GM19372 (cell line): ENCODE data around the gene XIRP2.

Experiments used
- ATAC-seq: cut with Tn5 transposase; IDR thresholded peaks from one replicate; pipeline ENCODE4 v1.9.1; 2021; ENCODE audit warnings: mild to moderate bottlenecking, low read depth, moderate library complexity; ENCODE audit not compliant: unreplicated experiment

XIRP2 gene

GRCh38 chr2:167187049-167187727 lies 298.9 kb downstream of the XIRP2 start:
- no peak for ATAC-seq

- ATAC-seq, result no peak
These were observed 300.0 kb downstream of the XIRP2 start for GRCh38 chr2:167187978-167188967.

DNA sequence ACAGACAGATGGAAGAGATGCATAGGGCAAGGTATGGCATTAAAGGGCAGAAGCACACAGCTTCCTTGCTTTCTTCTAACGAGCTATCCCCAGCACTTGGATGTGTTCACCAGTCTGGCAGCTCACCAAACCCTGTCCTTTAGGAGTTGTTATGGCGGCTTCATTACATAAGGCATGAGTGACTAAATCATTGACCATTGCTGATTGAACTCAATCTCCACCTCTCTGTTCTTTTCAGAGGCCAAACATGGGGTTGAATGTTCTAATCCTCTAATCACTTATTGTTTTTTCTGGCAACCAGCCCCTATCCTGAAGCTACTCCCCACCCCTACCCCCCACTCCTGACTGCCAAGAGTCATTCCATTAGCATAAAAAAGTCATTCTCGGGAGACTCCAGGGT lies 301.8 kb downstream of the XIRP2 start:
- ATAC-seq, result no peak

- ATAC-seq, result no peak
These were observed 303.3 kb downstream of the XIRP2 start for GRCh38 chr2:167191588-167191987.

DNA sequence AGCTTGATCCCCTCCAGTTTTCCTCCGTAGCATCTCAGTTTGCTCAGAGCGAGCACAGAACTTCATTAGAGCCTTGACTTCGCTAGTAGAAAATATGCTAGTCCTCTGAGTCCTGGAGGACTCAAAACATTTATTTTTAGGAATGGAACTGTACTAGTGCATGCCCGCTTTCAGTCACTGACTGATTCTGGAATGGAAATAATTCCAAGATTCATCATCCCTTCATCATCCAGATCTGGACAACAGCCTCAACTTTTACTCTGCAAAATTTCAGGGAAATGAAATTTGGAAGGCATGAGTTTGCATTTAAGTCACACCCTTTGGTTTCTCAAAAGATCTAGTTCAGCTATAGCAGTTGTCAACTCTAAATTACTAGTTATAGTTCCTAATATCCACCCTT lies 304.6 kb downstream of the XIRP2 start:
- ATAC-seq, result no peak

GRCh38 chr2:167196461-167197252 lies 308.4 kb downstream of the XIRP2 start:
- no peak for ATAC-seq

DNA sequence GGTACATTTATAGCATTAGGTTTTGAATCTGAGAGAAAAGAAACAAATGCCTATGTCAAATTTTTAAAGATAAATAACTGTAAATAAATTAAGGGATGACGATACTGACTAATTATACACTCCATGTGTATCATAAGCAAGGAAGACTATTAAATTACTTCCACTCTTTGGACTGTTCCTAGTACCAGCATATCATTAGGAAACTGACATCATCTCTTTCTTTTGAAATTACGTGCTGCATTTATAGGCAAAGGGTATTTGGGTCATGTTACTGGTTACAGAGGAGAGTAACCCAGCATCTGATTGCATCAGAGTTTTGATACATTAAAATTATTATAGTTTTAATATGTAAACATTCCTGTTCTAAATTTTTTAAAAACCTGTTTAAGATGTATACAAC lies 309.7 kb downstream of the XIRP2 start:
- no peak for ATAC-seq

DNA sequence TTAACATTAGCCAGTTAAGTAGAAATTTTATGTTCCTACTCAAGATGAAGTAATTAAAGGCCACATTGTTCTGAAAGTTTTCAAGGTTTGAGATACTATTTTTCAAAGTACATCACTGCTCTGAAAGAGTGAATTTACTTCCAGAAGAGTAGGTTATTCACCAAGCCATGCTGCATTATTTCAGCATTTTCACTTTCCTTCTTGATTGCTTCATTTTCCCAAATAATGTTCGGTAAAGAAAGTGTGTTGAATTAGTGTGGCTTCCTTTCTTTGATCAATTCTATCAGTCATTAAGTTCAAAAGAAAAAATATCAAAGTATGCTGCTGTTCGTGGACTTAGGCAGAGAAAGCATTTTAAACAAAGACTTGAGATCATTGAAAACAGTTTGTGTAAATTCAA lies 310.3 kb downstream of the XIRP2 start:
- no peak for ATAC-seq

DNA sequence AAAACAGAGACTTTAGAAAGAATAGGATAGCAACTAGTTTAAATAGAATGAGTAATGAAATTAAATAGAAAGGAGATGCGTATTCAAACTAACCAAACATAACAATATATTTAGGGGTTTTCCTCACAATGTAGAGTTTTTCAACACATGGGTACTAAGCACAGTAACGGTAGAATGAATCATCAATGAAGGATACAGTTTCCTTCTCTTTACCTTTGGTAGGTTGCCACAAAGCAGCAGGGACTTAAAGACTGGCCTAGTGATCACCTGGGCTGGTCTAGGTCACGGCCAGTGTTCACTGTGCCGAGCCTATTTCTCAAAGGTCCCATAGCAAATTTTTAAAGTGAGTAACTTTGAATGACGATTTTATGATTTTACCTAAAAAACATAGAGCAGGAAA lies 311.7 kb downstream of the XIRP2 start:
- no peak for ATAC-seq

- no peak for ATAC-seq
These were observed 321.5 kb downstream of the XIRP2 start for GRCh38 chr2:167209784-167210183.

DNA sequence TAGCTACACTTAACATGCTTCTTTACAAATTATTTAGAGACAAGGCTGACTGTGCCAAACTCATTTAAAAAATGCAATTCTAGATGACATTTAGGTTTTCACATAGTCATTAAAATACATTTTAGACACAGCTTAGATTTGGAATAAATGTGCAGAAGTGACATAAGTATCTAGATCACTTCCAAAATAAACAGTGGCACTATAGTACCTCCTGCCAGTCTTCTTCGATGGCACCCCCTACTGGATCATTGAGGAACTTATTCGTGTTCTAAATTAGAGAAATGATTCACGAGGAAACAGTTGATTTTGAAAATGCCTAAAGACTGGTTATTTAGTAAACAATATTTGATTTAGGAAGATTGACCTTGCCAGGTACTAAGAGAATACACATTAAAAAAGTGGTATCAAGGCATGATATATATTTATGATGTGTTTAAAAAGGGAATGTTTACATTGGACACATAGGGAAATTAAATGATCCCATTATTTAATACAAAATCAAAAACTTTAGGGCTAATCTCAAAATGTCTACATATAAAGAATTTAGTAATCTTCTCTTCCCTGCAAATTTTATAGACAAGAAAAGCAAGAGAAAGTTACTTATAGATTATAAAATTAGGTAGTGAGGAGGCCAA lies 323.9 kb downstream of the XIRP2 start:
- peak; percentile 76 for ATAC-seq

DNA sequence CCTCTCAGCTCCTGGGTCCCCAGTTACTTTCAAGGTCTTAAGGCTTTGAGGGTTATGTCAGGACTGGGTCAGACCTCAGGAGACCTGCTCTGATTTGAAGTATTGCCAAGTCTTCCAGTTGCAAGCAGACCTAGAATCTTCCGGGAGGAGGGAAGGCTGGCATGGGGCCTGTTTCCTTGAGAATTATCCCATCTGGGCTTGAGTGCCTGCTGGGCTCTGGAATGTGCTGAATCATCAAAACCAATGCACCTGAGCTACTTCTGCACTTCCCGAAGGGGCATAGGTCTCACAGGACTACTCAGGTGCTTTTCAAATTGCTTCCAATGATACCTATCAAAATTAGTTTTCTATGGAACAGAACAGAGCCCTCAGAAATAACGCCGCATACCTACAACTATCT lies 327.3 kb downstream of the XIRP2 start:
- ATAC-seq, result no peak

DNA sequence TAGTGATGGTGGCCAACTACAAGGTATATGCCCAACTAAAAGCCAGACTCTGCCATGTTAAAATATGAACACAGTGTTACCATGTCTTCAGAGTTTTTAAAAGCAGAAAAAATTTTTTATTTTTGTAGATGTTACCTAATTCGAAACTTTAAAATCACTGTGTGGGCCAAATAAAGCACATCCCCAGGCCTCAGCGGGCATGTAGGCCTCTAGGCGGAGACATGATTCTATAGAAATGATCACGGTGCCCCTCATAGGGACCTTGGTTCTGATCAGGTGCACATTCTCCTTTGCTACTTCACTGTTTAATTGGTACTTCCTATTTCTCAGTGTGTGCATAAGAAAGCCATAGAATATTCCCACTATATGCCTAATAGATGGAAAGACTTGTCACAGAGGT lies 349.2 kb downstream of the XIRP2 start:
- no peak for ATAC-seq

- no peak for ATAC-seq
These were observed 352.4 kb downstream of the XIRP2 start for GRCh38 chr2:167240671-167241070.

DNA sequence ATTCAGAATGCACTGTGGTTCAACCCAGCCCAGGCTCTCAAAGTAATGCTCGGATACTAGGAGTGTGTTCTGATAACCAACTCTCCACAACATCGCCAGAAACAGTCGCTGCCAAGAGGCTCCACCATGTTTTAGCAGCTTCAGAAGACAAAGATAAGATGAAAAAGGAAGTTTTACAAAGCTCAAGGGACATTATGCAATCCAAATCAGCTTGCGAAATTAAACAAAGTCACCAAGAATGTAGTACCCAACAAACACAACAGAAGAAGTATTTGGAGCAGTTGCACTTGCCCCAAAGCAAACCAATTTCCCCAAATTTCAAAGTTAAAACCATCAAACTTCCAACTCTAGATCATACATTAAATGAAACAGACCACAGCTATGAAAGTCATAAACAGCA lies 360.9 kb downstream of the XIRP2 start:
- no peak for ATAC-seq

- ATAC-seq, result no peak
These were observed 364.7 kb downstream of the XIRP2 start for GRCh38 chr2:167253025-167253424.

DNA sequence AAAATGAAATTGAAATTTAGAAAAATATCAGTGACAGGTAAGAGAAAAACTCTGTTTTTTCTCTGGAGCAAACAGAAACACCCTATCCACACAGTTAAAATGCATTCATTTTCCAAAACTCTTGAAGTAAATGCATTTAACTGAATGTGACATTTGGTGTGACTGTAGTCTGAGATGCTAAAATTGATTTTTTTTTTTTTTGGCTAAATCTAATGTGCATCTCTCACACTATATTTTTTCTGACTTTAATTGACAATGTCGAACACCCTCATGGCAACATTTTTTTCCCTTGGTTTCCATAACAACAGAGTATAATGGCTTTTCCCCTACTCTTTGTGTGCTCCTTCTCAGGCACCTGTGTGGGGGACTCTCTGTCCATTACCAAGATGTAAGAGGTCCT lies 366.4 kb downstream of the XIRP2 start:
- no peak for ATAC-seq

DNA sequence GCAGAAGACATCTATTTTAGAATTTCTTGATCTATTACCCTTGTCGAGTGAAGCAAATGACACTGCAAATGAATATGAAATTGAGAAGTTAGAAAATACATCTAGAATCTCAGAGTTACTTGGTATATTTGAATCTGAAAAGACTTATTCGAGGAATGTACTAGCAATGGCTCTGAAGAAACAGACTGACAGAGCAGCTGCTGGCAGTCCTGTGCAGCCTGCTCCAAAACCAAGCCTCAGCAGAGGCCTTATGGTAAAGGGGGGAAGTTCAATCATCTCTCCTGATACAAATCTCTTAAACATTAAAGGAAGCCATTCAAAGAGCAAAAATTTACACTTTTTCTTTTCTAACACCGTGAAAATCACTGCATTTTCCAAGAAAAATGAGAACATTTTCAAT lies 370.4 kb downstream of the XIRP2 start:
- no peak for ATAC-seq

GRCh38 chr2:167264380-167264779 lies 376.1 kb downstream of the XIRP2 start:
- no peak for ATAC-seq

DNA sequence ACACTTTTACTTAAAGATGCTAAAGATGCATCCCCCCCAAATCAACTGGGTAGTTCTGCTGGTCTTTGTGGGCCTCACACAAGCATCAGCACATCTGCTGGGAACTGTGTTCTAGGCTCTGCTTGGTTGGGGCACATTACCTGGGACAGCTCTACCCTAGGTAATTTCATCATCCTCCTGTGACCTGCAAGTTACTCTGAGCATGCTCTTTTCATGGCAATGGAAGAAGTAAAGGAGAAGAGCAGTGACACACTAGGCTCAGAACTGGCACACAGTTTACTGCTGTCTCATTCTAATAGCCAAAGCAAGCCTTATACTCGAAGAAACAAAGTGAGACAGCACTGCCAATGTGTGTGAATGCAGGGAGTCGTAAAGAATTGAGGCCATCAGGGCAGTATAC lies 376.7 kb downstream of the XIRP2 start:
- ATAC-seq, result no peak

- no peak for ATAC-seq
These were observed 377.4 kb downstream of the XIRP2 start for GRCh38 chr2:167265722-167266121.
